Cardiac fibroblast (primary cell): ENCODE data around the gene DPP6.

Experiments used
- DNase-seq, 2 donors: peaks; one replicate each; pipeline versions ENCODE4 v3.0.0 to v3.0.0-alpha.2; 2010; ENCODE audit warnings: low read depth in 2 of 2
- H3K4me3 ChIP-seq, 2 donors: replicated peaks in 1 of 2; 1 replicate in 1 of 2; 2 replicates in 1 of 2; pipeline ENCODE4 v1.5.1; 2011; ENCODE audit warnings: low read depth in 2 of 2, low read length in 2 of 2, mild to moderate bottlenecking in 2 of 2, moderate library complexity in 1 of 2
- TF ChIP-seq, protein P1 (sequence below): IDR thresholded peaks from one replicate; pipeline ENCODE4 v1.5.1; 2011; ENCODE audit warnings: low read depth, mild to moderate bottlenecking, low read length, inconsistent platforms

The DPP6 gene

DNA sequence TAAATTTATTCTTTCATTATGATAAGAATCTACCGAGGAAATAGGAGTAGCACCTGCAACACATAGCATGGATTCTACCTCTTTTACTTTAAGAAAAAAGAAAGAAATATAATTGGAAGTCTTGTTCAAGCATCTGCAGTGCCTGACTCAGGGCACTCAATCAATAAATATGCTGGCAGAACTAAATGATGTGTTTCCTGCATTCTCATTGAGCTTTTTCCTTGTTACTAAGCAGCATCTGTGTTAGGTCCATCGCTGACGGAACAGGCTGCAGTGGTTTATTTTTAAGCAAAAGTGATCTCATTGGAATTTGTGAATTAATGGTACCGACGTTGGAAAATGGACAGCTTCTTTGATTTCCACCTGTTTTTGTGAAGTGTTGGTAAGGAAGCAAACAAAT is 417.5 kb downstream of the DPP6 start:
- TF ChIP-seq, protein P1, sequence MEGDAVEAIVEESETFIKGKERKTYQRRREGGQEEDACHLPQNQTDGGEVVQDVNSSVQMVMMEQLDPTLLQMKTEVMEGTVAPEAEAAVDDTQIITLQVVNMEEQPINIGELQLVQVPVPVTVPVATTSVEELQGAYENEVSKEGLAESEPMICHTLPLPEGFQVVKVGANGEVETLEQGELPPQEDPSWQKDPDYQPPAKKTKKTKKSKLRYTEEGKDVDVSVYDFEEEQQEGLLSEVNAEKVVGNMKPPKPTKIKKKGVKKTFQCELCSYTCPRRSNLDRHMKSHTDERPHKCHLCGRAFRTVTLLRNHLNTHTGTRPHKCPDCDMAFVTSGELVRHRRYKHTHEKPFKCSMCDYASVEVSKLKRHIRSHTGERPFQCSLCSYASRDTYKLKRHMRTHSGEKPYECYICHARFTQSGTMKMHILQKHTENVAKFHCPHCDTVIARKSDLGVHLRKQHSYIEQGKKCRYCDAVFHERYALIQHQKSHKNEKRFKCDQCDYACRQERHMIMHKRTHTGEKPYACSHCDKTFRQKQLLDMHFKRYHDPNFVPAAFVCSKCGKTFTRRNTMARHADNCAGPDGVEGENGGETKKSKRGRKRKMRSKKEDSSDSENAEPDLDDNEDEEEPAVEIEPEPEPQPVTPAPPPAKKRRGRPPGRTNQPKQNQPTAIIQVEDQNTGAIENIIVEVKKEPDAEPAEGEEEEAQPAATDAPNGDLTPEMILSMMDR, result no peak
- no peak overlapping the region for H3K4me3 ChIP-seq
- no peak for DNase-seq

GRCh38 chr7:154472343-154472742 is 420.1 kb downstream of the DPP6 start:
- H3K4me3 ChIP-seq, result no peak overlapping the region
- TF ChIP-seq, protein P1, result no peak
- DNase-seq, result no peak

GRCh38 chr7:154473360-154473759 is 421.2 kb downstream of the DPP6 start:
- DNase-seq, result no peak
- TF ChIP-seq, protein P1, result no peak
- H3K4me3 ChIP-seq, result no peak overlapping the region

DNA sequence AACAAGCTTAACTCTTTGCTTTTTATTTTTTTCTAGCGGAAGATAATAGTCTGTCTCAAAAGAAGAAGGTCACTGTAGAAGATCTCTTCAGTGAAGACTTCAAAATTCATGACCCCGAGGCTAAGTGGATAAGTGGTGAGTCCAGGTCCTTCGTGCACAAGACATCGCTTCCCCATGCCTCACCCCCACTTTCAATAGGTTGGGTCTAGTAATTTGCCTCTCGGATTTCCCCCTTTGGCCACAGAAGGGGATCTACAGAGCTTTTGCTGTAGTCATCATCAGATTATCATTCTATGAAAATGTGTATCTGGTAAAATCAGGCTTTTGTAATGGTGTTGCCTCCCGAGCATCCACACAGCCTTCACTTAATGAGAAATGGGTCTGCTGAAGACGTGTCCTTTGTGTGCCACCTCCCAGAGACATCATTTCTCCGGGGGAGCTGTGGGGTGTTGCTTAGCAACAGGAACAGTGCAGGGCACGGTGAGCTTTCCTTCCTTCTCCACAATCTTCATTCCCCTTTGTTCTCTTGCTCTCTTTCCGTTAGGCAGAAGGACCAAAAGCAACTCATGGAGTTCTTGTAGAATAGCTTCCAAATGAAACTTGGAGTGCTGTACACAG is 422.8 kb downstream of the DPP6 start:
- H3K4me3 ChIP-seq, result no peak overlapping the region
- TF ChIP-seq, protein P1, result no peak
- DNase-seq, result no peak

DNA sequence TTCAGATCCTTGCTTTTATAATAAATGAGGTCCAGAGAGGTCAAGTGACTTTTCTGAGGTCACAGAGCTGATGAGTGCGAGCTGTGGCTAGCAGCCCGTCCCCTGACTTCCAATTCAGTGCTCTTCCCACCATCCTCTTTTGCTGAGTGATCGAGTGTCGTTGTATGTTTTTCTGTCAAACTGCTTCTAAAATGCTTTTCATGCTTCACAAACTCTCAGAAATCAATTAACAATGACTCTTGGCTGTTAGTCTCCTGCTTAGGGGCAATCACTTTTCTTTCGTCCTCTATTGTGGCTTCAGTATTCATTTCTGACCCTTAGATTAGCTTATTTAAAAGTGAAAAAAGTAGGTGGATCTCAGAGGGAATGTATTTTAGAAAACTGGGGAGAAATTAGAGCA is 423.7 kb downstream of the DPP6 start:
- TF ChIP-seq, protein P1, result no peak
- no peak overlapping the region for H3K4me3 ChIP-seq
- no peak for DNase-seq

DNA sequence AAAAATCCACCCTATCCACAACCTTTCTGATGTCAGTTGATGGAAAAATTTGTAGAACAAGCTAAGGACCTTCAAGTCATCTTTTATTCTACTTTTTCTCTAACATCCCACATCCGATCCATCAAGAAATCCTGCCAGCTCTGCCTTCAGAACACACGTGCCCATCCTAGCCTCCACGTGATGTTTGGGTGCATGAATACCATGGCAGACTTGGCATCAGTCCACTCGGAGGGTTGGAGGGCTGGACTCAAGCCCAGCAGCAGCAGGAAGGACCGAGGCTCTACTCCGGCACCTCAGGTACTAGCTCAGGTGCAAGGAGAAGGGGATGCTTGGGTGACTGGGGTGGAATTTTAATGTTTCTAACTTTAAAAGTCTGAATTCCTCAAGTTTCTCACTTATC is 428.6 kb downstream of the DPP6 start:
- no peak for DNase-seq
- TF ChIP-seq, protein P1, result no peak
- H3K4me3 ChIP-seq, result no peak overlapping the region

DNA sequence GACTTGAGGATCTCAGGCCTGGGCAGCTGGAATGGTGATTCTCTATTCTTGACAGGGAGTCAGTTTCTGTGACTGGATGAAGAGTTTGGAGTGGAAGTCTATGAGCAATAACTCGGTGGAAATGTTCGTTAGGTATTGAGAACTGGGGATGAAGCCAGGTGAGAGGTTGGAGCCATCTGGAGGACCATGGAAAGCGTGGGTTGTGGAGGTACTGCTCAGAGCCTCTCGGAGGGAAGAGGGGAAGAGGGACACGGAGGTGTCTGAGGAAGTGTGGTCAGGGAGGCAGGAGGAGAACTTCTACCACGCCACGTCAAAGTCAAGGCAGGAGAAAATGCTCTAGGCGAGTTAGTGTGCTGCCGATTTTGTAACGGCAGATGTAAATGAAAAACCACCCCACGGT is 430.7 kb downstream of the DPP6 start:
- H3K4me3 ChIP-seq, result no peak overlapping the region
- no peak for DNase-seq
- TF ChIP-seq, protein P1, result no peak
